IPS-18a (cell line): ENCODE measurements around the gene DDOST.

Experiments
- H3K27ac ChIP-seq: one replicate; pipeline ENCODE4 v1.5.1; 2013; ENCODE audit warnings: low read length
- H3K27me3 ChIP-seq: one replicate; pipeline ENCODE4 v1.6.1; 2013; ENCODE audit warnings: mild to moderate bottlenecking, low read length; ENCODE audit not compliant: control insufficient read depth, insufficient read depth
- H3K36me3 ChIP-seq: one replicate; pipeline ENCODE4 v1.6.1; 2013; ENCODE audit warnings: low read depth, low read length; ENCODE audit not compliant: control insufficient read depth
- H3K4me1 ChIP-seq: one replicate; pipeline ENCODE4 v1.6.1; 2013; ENCODE audit warnings: low read depth, low read length; ENCODE audit not compliant: control insufficient read depth
- H3K4me3 ChIP-seq: one replicate; pipeline ENCODE4 v1.5.1; 2013; ENCODE audit warnings: low read length
- H3K9ac ChIP-seq: one replicate; pipeline ENCODE4 v1.6.1; 2013; ENCODE audit warnings: mild to moderate bottlenecking, low read length, moderate library complexity
- H3K9me3 ChIP-seq: one replicate; pipeline ENCODE4 v1.6.1; 2013; ENCODE audit warnings: low read depth, low read length; ENCODE audit not compliant: control insufficient read depth

DDOST gene

DNA sequence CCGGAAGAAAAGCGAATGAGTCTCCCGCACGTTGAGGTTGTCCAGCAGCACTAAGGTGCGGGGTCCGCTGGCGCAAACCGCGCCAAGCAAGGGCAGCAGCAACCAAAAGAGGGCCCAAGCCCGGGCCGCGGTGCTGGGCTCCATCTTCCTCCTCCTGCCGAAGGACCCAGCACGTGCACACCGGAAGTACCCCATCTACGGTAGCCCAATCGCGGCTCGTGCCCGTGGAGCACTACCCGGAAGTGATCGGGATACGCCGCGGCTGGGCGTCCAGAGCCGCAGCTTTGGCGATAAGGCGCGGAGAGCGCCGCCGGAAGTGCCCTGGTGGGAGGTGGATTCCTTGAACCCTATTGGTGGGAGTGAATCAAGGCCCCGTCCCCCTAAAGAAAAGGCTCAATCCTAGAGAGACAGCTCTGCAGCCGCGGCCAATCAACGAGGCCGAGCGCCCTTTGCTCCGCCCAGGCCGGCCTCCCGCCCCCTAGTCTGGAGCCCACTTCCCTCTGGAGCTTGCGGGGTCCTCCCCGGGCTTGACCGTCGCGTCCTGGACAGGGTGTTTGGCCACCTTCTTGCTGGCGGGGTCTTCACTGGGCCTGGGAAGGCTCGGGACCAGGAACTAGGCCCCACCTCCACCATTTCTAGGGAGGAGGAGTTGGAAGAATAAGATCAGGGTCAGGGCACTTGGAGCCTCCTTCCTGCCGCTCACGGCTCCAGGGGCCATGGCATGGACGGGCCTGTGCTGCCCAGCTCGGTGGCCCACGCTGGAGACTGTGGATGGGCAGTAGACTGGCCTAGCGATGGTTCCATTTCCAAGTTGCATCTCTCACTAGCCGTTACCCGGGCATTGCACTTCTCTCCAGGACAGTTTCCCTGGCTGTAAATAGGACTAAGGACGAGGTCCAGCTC lies at the start of gene DDOST:
Gene DDOST, minus strand, starts transcription at position 163 of the 903 bp plus-strand sequence. Its CDS starts 19 bp downstream, at position 144.
- peaks cover 7% of the 10 kb centered on the region for H3K4me1 ChIP-seq
- H3K36me3 ChIP-seq = peaks cover 21% of the 10 kb centered on the region
- H3K27ac ChIP-seq = peak within 1 kb of the TSS; percentile 0
- no peaks in the 10 kb centered on the region for H3K9me3 ChIP-seq
- H3K27me3 ChIP-seq = no peaks in the 10 kb centered on the region
- peak within 1 kb of the TSS; percentile 96 for H3K4me3 ChIP-seq
- peak within 1 kb of the TSS; percentile 81 for H3K9ac ChIP-seq

DNA sequence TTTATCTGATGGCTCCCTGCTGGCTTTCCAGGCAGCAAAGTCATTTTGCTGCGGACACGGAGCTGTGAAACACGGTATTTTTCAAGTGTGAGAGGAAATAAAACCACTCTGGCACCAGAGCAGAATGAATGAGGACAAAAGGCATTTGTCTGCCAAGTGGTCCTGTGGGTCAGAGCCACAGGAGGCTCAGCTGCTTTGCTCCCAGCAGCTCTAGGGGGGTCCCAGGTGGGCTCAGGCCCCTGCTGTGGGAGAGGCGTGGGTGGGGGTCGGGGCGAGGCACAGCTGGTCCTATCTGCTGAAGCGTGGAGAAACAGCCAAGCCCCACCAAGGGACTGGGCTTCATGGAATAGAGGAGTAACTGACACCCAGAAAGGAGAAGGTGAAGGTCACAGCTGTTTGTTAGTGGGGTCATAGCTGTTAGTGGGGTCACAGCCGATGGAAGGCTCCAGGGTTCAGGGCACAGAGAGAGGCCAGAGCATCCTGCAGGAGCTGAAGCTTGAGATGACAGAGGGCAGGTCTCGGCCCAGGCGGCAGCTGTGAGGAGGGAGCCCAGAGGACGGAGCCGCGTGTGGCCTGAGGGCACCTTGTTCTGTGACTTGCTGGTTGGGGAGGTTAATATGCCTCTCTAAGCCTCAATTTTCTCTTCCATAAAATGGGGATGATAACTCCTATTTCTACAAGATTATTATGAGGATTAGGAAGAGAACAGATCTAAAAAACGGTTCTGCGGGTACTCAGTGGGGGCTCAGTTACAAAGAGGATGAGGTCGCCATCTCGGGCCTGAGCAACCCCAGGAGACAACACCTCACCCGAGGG lies 49.5 kb upstream of the DDOST start:
- no peak overlapping the region for H3K4me3 ChIP-seq
- H3K36me3 ChIP-seq = peaks cover 6% of the 10 kb centered on the region
- H3K27ac ChIP-seq = no peak overlapping the region
- no peak overlapping the region for H3K9ac ChIP-seq
- H3K4me1 ChIP-seq = no peaks in the 10 kb centered on the region
- no peaks in the 10 kb centered on the region for H3K27me3 ChIP-seq
- no peaks in the 10 kb centered on the region for H3K9me3 ChIP-seq

DNA sequence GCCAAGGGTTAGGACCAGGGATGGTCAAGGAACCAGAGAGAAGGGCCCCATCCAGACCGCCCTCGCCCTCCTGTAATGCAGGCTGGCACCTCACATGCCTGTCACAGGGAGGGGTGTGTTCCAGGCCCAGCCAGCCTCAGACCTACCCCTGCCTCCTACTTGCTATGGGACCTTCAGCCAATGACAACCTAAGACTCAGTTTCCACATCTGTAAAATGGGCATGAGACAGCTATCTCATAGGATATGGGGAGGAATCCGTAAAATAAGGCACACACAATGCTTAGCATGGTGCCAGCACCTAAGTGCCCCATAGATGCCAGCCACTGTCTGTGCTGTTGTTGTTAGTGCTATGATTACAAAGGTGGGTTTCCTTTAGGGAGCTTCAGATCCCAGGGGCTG lies 48.7 kb upstream of the DDOST start:
- H3K27me3 ChIP-seq = no peaks in the 10 kb centered on the region
- H3K4me1 ChIP-seq = no peaks in the 10 kb centered on the region
- no peaks in the 10 kb centered on the region for H3K9me3 ChIP-seq
- H3K27ac ChIP-seq = no peak overlapping the region
- H3K9ac ChIP-seq = no peak overlapping the region
- H3K36me3 ChIP-seq = peaks cover 6% of the 10 kb centered on the region
- no peak overlapping the region for H3K4me3 ChIP-seq

DNA sequence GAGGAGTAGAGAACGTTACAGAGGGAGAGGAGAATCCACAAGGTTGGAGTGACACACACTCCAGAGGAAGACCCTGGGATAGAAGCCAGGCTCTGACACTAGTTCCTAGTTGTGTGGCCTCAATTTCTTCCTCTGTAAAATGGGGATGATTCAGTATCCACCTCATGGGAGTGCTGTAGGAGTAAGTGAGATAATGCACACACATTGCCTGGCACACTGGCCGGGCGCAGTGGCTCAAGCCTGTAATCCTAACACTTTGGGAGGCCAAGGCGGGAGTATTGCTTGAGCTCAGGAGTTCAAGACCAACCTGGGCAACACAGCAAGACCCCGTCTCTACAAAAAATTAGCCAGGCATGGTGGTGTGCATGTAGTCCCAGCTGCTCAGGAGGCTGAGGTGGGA lies 47.7 kb upstream of the DDOST start:
- Histone ChIP-seq H3K4me1 (no peaks in the 10 kb centered on the region), H3K9me3 (no peaks in the 10 kb centered on the region), H3K9ac (no peak overlapping the region), H3K4me3 (no peak overlapping the region), H3K27me3 (no peaks in the 10 kb centered on the region), H3K36me3 (peaks cover 6% of the 10 kb centered on the region), H3K27ac (no peak overlapping the region)

DNA sequence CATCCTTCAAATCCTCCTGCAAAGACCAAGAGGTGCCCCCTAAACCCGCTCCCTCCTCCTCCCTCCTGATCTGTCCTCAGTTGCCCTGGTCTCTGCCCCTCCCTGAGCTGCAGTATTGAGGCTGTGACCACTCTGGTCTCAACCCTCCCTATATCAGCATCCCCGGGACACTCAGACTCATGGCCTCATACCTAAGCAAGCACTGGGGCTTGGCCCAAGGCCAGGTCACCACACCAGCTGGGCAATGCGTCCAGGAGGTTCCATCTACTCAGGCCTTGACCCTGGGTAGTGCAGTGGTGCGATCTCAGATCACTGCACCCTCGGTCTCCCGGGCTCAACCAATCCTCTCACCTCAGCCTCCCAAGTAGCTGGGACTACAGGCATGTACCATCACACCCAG lies 46.9 kb upstream of the DDOST start:
- Histone ChIP-seq H3K27ac (no peak overlapping the region), H3K9ac (no peak overlapping the region), H3K4me3 (no peak overlapping the region), H3K36me3 (peaks cover 6% of the 10 kb centered on the region), H3K9me3 (no peaks in the 10 kb centered on the region), H3K4me1 (no peaks in the 10 kb centered on the region), H3K27me3 (no peaks in the 10 kb centered on the region)

DNA sequence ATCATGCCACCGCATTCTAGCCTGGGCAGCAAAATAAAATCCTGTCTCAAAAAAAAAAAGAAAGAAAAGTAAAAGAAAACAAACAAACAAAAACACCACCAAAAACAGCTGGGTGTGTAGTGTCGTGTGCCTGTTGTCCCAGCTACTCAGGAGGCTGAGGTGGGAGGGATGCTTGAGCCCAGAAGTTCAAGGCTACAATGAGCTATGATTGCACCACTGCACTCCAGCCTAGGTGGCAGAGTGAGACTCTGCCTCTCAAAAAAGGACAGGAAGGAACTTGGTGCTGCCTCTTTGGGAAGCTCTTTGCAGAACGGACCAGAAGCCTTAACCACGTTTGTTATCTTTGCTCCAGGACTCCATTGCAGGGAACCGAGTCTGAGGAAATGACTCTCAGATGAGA lies 45.7 kb upstream of the DDOST start:
- peaks cover 6% of the 10 kb centered on the region for H3K36me3 ChIP-seq
- H3K4me3 ChIP-seq = no peak overlapping the region
- no peaks in the 10 kb centered on the region for H3K4me1 ChIP-seq
- no peak overlapping the region for H3K9ac ChIP-seq
- no peak overlapping the region for H3K27ac ChIP-seq
- no peaks in the 10 kb centered on the region for H3K27me3 ChIP-seq
- no peaks in the 10 kb centered on the region for H3K9me3 ChIP-seq

DNA sequence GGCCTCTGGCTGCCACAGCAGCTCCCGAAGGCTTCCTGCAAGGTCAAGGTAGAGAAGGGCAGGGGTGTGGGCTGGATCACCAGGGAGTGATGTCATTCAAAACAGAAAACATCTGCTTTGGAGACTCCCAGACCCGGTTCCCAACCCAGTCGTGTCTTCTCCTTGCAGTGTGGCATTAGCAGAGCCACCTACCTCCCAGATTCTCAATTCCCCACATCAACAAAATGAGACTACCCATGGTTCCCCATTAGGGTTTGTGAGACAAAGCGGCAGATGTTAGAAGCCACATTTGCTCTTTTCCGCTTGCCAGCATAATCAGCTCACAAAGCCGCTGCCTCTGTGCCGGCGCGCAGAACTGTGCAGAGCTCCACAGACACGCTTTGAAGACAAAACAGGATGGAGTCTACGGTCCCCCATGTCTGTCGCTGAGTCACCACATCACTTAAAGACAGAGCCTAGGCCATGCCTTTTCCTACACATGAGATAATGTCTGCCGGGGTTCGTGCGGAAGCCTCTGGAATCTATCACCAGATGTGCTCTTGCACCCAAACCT lies 44.1 kb upstream of the DDOST start:
- H3K27me3 ChIP-seq = no peaks in the 10 kb centered on the region
- H3K4me3 ChIP-seq = no peak overlapping the region
- peaks cover 6% of the 10 kb centered on the region for H3K36me3 ChIP-seq
- H3K9me3 ChIP-seq = no peaks in the 10 kb centered on the region
- H3K9ac ChIP-seq = no peak overlapping the region
- H3K4me1 ChIP-seq = no peaks in the 10 kb centered on the region
- no peak overlapping the region for H3K27ac ChIP-seq

DNA sequence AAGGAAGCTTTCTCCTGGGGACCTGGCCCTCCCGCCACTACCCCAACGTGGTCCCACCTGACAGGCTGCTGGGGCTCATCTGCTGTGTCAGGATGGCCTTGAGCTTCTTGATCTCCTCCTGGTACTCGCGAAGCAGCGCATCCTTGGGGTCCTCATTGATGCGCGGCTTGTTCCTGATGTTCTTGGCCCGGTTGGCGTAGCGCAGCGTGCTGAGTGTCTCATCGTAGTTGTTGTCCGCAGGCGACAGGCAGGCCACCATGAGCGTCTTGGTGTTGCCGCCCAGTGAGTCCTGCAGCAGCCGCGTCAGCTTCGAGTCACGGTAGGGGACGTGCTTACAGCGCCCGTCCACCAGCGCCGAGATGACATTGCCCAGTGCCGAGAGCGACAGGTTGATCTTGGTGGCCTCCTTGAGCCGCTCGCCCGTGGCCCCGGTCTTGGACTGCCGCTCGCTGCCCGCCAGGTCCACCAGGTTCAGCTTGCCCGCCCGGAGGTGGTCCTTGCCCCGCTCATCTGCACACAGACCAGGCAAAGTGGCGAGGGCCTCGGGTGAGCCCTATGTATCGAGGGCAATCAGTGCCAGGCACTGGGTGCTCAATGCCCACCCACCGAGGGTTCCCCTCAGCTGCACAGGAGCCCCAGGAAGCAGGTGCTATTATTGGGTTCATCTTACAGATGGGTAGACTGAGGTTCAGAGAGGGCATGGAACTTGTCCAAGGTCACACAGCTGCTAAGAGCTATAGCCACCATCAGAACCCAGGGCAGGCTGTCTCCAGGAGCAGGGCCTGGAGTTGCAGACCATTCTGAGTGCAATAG lies 43.4 kb upstream of the DDOST start:
- Histone ChIP-seq H3K27ac (no peak overlapping the region), H3K9me3 (no peaks in the 10 kb centered on the region)

DNA sequence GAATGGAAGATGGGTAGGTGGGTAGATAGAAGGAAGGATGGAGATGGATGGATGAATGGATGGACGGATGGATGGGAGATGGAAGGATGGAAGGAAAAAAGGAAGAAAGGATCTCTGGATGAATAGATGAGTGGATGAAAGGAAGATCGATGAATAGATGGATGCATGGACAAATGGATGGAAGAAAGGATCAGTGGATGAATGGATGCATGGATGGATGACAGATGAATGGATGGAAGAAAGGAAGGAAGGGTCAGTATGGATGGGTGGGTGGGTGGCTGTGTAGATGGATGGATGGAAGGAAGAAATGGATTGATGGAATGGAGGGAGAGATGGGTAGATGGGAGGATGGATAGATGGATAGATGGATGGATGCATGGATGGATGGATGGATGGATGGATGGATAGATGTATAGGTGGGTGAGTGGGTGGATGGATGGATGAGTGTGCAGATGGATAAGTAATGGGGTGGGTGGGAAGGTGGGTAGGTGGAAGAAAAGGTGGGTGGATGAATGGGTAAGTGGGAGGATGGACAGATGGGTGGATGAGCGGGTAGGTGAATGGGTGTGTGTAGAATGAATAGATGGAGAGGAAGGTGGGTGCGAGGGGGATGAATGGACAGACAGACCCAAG lies 42.1 kb upstream of the DDOST start:
- Histone ChIP-seq H3K9me3 (no peaks in the 10 kb centered on the region), H3K9ac (no peak overlapping the region), H3K4me1 (no peaks in the 10 kb centered on the region), H3K27me3 (no peaks in the 10 kb centered on the region), H3K27ac (no peak overlapping the region), H3K36me3 (no peaks in the 10 kb centered on the region), H3K4me3 (no peak overlapping the region)

More for the DNA sequence above, 43.4 kb upstream of the DDOST start:
- Histone ChIP-seq H3K4me3 (no peak overlapping the region), H3K9ac (no peak overlapping the region), H3K4me1 (no peaks in the 10 kb centered on the region), H3K36me3 (peaks cover 6% of the 10 kb centered on the region), H3K27me3 (no peaks in the 10 kb centered on the region)

DNA sequence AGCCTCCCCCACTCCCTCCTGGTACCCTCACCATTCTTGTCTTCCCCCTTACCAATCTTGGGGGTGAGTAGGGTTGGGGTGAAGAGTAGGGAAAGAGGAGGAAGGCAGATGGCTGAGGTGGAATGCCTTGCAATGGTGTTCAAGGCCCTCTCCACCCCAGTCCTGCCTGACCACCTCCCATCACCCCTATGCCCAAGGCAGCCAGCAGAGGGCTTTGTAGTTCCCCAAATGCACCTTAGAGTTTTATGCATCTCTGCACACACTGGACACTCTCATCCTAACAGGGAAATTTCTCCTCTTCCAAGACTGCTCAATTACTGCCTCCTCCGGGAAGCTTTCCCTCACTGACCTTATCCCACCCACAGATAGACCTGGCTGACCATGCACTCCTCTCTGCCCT lies 41.2 kb upstream of the DDOST start:
- H3K27me3 ChIP-seq = no peaks in the 10 kb centered on the region
- no peaks in the 10 kb centered on the region for H3K36me3 ChIP-seq
- no peak overlapping the region for H3K4me3 ChIP-seq
- no peak overlapping the region for H3K9ac ChIP-seq
- no peaks in the 10 kb centered on the region for H3K4me1 ChIP-seq
- no peak overlapping the region for H3K27ac ChIP-seq
- no peaks in the 10 kb centered on the region for H3K9me3 ChIP-seq
